GM12878 (cell line): ENCODE measurements around the gene TGFB1. TPM values are rescaled to one million over a fixed set of nuclear protein-coding genes. Genes with fewer than 3 reads are reported as not detected.

Source experiments
- ATF7 ChIP-seq: fragments of 450-650 bp; IDR thresholded peaks from 2 replicates; pipeline ENCODE4 v1.6.1; 2016; ENCODE audit warnings: low read depth, mild to moderate bottlenecking
- BCL3 ChIP-seq: IDR thresholded peaks from 2 replicates; pipeline ENCODE4 v1.6.1; 2011; ENCODE audit warnings: borderline replicate concordance, low read depth, mild to moderate bottlenecking, moderate library complexity, low read length; ENCODE audit not compliant: insufficient read depth, poor library complexity, severe bottlenecking
- CEBPB ChIP-seq, 2 experiments: fragments of 150-350 bp in 1 of 2; IDR thresholded peaks; 2 replicates each; pipeline ENCODE4 v1.6.1; 2012 to 2014; ENCODE audit warnings: low read depth in 2 of 2, low read length in 2 of 2, borderline replicate concordance in 1 of 2, inconsistent platforms in 1 of 2
- CHD2 ChIP-seq: IDR thresholded peaks from 2 replicates; pipeline ENCODE4 v1.6.1; 2011; ENCODE audit warnings: low read depth, low read length, improper control_type of control experiment, borderline replicate concordance
- DPF2 ChIP-seq: fragments of 450-650 bp; IDR thresholded peaks from 2 replicates; pipeline ENCODE4 v1.6.1; 2017; ENCODE audit warnings: mild to moderate bottlenecking
- HSF1 ChIP-seq: fragments of 150-350 bp; IDR thresholded peaks from 2 replicates; pipeline ENCODE4 v1.6.1; 2014; ENCODE audit warnings: mild to moderate bottlenecking, low read depth, low read length
- IRF4 ChIP-seq: IDR thresholded peaks from 2 replicates; pipeline ENCODE4 v1.6.1; 2011; ENCODE audit warnings: low read depth, low read length
- KDM1A ChIP-seq: fragments of 200-600 bp; sonication (generic); IDR thresholded peaks from 2 replicates; pipeline ENCODE4 v1.6.1; 2016; ENCODE audit warnings: borderline replicate concordance
- LARP7 ChIP-seq: fragments of 450-650 bp; IDR thresholded peaks from 2 replicates; pipeline ENCODE4 v1.6.1; 2017; ENCODE audit warnings: mild to moderate bottlenecking
- MEF2A ChIP-seq: IDR thresholded peaks from 2 replicates; pipeline ENCODE4 v1.6.1; 2011; ENCODE audit warnings: low read depth, mild to moderate bottlenecking, low read length, moderate library complexity; ENCODE audit not compliant: insufficient read depth
- MLLT1 ChIP-seq: fragments of 450-650 bp; IDR thresholded peaks from 2 replicates; pipeline ENCODE4 v1.6.1; 2016; ENCODE audit warnings: mild to moderate bottlenecking
- NKRF ChIP-seq: fragments of 450-650 bp; conservative IDR thresholded peaks from 2 replicates; pipeline ENCODE4 v1.6.1; 2017; ENCODE audit warnings: mild to moderate bottlenecking, moderate library complexity
- POLR2A ChIP-seq: IDR thresholded peaks from 2 replicates; pipeline ENCODE4 v1.6.1; 2011; ENCODE audit warnings: low read depth, mild to moderate bottlenecking, low read length
- POLR2AphosphoS2 ChIP-seq: IDR thresholded peaks from 2 replicates; pipeline ENCODE4 v1.6.1; 2011; ENCODE audit warnings: low read depth, mild to moderate bottlenecking, low read length, improper control_type of control experiment, moderate library complexity
- RAD51 ChIP-seq: fragments of 450-650 bp; IDR thresholded peaks from 2 replicates; pipeline ENCODE4 v1.6.1; 2016; ENCODE audit warnings: moderate library complexity, mild to moderate bottlenecking, inconsistent platforms
- SMAD5 ChIP-seq: IDR thresholded peaks from 2 replicates; pipeline ENCODE4 v1.6.1; 2016; ENCODE audit warnings: antibody characterized with exemption, low read depth
- SMARCA5 ChIP-seq: fragments of 450-650 bp; IDR thresholded peaks from 2 replicates; pipeline ENCODE4 v1.6.1; 2017; ENCODE audit warnings: mild to moderate bottlenecking
- SMC3 ChIP-seq: IDR thresholded peaks from 2 replicates; pipeline ENCODE4 v1.6.1; 2011; ENCODE audit warnings: low read length, improper control_type of control experiment, borderline replicate concordance
- SP1 ChIP-seq: IDR thresholded peaks from one replicate; pipeline ENCODE4 v1.6.1; 2011; ENCODE audit warnings: low read depth, low read length
- SREBF1 ChIP-seq: IDR thresholded peaks from 2 replicates; pipeline ENCODE4 v1.6.1; 2012; ENCODE audit warnings: mild to moderate bottlenecking, low read length
- ZNF24 ChIP-seq: fragments of 450-650 bp; IDR thresholded peaks from 2 replicates; pipeline ENCODE4 v1.6.1; 2017; ENCODE audit warnings: antibody characterized with exemption, mild to moderate bottlenecking
- ZNF622 ChIP-seq: fragments of 450-650 bp; IDR thresholded peaks from 2 replicates; pipeline ENCODE4 v1.6.1; 2017; ENCODE audit warnings: mild to moderate bottlenecking, inconsistent platforms
- polyA plus RNA-seq, 11 experiments: library from polyadenylated mRNA; depleted of rRNA in 4 of 11; unstranded in 6 of 11; stranded (reverse) in 5 of 11; fragments of >200 nt; fragmentation: Nextera tagmentation in 4 of 11; fragmentation: Illumina TruSeq in 1 of 11; extraction: Ambion mirVana in 4 of 11; extraction: Trizol in 1 of 11; gene quantifications; 1 replicate in 1 of 11; 2 replicates in 10 of 11; pipeline versions ENCODE4 v1.2.1 to v1.2.3, GENCODE V29; 2011 to 2016; ENCODE audit warnings: inconsistent platforms in 2 of 11, missing spikeins in 2 of 11, low read depth in 1 of 11
- total RNA-seq, 4 experiments: library from RNA; depleted of rRNA in 3 of 4; stranded (reverse); fragments of >200 nt in 3 of 4; fragmentation: Illumina TruSeq in 1 of 4; extraction: Trizol in 1 of 4; gene quantifications; 2 replicates each; pipeline versions ENCODE4 v1.2.1 to v1.2.3, GENCODE V29; 2013 to 2021
- TF ChIP-seq, protein P1 (sequence below): IDR thresholded peaks from 2 replicates; pipeline ENCODE4 v1.6.1; 2012; ENCODE audit warnings: low read depth, low read length, improper control_type of control experiment

TGFB1 gene
- total and polyA plus RNA-seq, 10 of the 15 experiments (the other 5 are each of a cell fraction or from before 2014, with no cell fraction given): 0.23 to 120 (median 10.9) TPM

DNA sequence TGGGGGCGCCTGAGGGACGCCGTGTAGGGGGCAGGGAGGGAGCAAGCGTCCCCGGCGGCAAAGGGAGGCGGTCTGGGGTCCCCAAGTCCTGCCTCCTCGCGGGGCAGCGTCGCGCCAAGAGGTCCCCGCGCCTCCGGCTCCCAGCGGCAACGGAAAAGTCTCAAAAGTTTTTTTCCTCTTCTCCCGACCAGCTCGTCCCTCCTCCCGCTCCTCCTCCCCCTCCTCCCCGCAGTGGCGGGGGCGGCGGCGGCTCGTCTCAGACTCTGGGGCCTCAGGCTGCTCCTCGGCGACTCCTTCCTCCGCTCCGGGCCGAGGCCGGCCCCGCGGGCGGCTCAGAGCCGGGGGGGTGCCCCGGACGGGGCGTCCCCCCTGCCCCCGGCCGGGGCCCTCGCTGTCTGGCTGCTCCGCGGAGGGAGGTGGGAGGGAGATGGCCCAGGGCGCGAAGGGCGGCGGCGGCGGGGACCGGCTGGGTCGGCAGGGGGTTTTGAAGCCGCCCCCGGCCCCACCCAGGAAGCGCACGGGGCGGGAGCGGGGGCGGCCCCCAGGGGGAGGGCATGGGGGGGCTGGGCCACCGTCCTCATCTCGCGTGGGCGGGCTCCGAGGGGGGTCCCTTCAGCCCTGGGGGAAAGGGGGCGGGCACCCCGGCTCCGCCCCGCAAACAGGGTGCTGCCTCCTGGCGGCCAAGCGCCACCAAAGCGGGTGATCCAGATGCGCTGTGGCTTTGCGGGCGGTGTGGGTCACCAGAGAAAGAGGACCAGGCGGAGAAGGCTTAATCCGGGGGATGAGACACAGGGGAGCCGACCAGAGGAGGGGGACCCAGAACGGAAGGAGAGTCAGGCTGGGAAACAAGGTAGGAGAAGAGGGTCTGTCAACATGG is at the start of gene TGFB1 (continued):
- TF ChIP-seq MLLT1: peak; percentile 75; the same call in 1 of the 2 replicates
- no peak for TF ChIP-seq ZNF622
- peak; percentile 90 for TF ChIP-seq NKRF
- TF ChIP-seq MEF2A: no peak
- TF ChIP-seq, protein P1, sequence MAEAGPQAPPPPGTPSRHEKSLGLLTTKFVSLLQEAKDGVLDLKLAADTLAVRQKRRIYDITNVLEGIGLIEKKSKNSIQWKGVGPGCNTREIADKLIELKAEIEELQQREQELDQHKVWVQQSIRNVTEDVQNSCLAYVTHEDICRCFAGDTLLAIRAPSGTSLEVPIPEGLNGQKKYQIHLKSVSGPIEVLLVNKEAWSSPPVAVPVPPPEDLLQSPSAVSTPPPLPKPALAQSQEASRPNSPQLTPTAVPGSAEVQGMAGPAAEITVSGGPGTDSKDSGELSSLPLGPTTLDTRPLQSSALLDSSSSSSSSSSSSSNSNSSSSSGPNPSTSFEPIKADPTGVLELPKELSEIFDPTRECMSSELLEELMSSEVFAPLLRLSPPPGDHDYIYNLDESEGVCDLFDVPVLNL: no peak
- no peak for TF ChIP-seq SREBF1
- 0 out of 2 replicates have a peak, but pooled peaks have one; percentile 64 for TF ChIP-seq POLR2AphosphoS2
- 0 out of 2 replicates have a peak, but pooled peaks have one; percentile 8 for TF ChIP-seq SMAD5
- peak; percentile 72 for TF ChIP-seq CHD2
- no peak for TF ChIP-seq CEBPB (IDR thresholded peaks at IDR 0.05; ENCODE audit: borderline replicate concordance in 1 of 2, low read depth in 2 of 2, low read length in 2 of 2)
- peak; percentile 90 for TF ChIP-seq POLR2A
- TF ChIP-seq SMARCA5: peak; percentile 51; the same call in 1 of the 2 replicates
- TF ChIP-seq IRF4: no peak
- TF ChIP-seq HSF1: no peak
- peak; percentile 52 for TF ChIP-seq BCL3
- TF ChIP-seq ZNF24: no peak
- TF ChIP-seq SMC3: peak; percentile 64
- TF ChIP-seq SP1: peak; percentile 70
- TF ChIP-seq RAD51: no peak
- TF ChIP-seq ATF7: peak; percentile 48; the same call in 1 of the 2 replicates
- no peak for TF ChIP-seq KDM1A
- TF ChIP-seq DPF2: peak; percentile 84
- TF ChIP-seq LARP7: peak; percentile 88
